NCI-H2227 (cell line): ENCODE results near the gene RNH1.

ENCODE experiments used
- DNase-seq: peaks from one replicate; lab custom pipeline; 2025; ENCODE audit not compliant: unreplicated experiment; lab: John Stamatoyannopoulos, UW

The RNH1 gene

DNA sequence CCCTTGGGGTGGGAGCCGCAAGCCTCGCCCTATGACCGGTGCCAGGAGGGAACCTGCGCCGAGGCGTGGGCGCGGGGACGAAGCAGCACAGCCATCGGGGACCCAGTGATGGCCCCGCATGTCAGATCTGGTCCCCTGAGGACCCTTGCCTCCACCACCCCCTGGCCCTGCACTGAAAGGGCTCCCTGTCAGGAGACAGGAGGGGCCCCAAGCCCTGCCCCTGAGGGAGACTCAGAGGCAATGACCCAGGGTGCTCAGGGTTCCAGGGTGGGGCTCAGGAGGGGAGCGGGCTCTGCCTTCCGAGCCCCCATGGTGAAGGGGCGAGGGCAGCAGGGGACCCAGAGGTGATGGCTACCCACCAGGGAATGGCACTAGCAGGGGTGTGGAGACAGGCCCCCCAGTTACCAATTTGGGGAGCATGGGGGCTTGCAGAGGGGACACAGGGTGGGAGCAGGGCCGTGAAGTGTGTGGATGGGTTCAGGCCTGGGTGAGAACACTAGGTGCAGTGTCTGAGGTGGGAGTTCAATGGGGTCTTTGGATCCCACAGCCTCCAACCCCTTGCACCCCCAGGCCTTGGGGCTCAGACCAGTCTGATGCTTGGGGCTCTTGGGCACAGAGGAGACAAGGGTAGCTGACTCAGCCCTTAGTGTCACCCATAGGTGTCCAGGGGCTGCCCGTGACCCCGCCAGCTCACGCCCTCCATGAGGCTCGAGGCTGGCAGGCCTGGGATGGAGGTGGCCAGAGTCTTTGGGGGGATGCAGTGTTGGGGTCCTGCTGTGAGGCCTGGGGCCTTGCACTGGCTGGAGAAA lies 30.8 kb upstream of the RNH1 start:
- no peak for DNase-seq

DNA sequence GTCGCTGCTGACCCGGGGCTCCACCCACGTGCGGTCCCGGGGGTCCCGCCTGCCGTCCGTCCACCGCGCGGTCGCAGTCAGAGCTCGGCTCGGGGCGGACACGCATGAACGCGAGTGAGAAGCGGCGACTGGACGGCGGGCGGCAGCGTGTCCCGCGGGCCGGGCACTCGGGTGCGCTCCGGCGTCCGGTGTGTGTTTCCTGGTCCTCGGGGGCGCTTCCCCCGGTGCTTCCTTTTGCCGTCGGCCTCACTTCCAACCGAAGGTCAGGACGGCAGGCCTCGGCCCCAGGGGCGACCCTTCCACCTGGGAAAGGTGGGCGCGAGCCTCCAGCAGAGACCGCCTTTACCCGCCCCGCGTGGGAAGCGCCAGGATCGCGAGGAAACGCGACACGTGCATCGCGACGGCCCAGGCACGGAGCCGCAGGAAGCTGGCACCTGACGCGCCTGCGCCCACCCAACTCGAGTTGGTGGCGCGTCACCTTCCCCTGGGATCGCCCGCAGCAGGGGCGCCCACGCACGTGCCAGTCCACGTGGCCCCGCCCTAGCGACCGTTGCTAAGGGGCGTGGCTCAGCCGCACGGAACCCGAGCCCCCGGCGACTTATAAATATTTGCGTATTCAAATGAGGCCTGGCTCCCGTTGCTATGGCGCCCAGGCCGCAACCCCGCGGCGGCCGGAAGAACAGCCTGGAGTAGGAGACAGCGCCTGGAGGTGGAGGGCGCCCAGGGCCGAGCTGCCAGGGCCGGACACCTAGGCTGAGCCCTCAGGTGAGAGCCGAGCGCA lies 30.0 kb upstream of the RNH1 start, which contains the start of gene LRRC56:
Gene LRRC56, plus strand, starts transcription at position 687 of the 781 bp plus-strand sequence. CDS start 3,158 bp downstream, outside the sequence.
- DNase-seq, result no peak

DNA sequence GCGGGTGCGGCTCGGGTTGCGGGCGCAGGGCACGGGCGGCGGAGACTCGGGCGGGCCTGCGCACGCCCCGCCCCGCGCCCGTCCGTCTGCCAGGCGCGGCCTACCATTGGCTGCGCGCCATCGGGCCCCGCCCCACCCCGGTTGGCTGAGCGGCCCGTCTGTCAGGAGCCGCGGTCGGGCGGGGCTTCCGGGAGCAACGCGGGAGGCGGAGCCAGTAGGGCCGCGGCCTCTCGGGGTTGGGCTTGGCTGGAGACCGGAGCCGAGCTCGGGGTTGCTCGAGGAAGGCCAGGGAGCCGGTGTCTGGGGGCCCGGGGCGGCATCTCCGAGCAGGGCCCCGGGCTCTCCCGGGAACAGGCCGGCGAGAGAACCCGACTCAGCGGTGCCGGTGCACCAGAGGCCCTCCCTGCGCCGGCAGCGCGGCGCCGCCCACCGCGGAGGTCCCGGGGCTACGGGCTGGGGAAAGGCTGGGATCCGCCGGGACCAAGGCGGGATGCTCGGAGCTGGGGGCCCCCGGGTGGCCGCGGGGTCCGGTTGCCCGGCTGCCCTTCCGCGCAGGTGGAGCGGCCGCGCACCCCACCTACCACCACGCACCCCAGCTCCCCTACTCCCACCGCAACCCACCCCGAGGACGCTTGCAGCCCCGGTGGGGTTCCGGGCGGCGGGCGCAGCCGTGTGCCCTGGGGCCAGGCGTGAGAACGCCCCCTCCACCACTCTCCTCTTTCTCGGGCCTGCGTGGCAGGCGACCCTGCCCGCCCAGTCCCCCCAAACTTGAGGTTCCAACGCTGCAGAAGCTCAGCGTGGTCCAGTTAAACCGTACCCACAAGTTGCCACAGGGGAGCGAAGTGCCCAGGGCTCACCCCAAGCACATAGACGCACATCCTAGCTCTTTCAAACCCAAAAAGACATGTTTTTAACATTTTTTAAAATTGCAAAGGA lies 28.7 kb upstream of the RNH1 start, which contains the start of gene HRAS:
Gene HRAS, minus strand, starts transcription at position 58 of the 936 bp plus-strand sequence.
- DNase-seq, result peak; percentile 98

DNA sequence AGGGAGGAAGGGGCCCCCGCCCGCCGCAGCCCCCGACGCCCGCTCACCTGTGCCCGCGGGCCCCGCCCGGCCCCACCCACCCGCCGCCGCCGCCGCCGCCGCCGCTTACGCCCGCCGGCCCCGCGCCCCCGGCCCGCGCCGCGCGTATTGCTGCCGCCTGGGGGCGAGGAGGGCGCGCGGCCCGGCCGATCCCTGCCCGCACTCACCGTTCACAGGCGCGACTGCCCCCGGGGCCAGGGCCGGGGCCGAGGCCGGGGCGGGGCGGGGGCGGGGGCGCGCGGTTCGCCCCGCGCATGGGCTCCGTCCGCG lies 28.1 kb upstream of the RNH1 start:
- peak; percentile 84 for DNase-seq

DNA sequence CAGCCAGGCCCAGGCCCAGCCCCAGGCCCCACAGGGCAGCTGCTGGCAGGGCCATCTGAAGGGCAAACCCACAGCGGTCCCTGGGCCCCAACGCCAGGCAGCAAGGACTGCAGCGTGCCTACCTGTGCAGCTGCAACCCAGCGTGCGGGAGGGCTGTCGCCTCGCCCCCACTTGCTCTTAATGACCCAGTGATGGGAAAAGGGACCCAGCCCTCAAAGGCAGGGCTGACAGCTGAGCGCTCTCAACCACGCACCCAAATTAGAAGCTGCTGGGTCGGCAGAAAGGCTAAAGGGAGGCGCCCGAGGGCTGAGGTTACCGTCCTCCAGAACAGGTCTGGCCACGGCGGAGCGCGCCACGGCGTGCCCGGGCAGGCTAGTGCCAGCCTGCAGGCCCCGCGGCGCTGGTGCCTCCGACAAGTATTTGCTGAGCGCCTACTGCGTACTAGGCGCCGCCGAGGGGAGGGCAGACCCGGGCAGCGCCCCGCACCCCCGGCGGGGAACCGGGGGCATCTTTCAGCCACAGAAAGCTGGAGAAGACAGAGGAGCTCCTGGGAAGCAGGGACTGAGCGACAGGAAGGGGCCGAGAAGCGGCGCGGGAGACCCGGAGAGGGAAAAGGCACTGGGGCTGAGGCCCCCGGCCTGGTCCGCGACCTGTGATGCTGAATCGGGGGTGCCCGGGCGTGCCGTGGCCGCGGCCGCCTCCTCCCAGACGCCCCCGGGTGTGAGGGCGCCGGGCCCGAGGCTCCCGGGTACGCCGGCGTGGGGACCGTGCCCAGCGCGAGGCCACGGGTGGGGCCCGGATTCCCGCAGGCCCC lies 27.6 kb upstream of the RNH1 start:
- peak; percentile 49 for DNase-seq

DNA sequence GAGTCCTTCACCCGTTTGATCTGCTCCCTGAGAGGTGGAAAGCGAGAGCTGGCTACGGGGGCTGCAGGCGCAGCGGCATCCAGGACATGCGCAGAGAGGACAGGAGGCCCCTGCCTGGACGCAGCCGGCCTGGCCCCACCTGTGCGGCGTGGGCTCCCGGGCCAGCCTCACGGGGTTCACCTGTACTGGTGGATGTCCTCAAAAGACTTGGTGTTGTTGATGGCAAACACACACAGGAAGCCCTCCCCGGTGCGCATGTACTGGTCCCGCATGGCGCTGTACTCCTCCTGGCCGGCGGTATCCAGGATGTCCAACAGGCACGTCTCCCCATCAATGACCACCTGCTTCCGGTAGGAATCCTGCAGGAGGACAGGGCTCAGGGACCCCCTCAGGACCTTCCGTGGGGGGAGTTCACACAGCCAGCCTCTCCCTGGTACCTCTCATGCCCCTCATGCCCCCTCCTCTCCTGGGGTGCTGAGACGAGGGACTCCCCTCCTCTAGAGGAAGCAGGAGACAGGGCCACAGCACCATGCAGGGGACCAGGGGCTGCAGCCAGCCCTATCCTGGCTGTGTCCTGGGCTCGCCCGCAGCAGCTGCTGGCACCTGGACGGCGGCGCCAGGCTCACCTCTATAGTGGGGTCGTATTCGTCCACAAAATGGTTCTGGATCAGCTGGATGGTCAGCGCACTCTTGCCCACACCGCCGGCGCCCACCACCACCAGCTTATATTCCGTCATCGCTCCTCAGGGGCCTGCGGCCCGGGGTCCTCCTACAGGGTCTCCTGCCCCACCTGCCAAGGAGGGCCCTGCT lies 26.7 kb upstream of the RNH1 start:
- no peak for DNase-seq

DNA sequence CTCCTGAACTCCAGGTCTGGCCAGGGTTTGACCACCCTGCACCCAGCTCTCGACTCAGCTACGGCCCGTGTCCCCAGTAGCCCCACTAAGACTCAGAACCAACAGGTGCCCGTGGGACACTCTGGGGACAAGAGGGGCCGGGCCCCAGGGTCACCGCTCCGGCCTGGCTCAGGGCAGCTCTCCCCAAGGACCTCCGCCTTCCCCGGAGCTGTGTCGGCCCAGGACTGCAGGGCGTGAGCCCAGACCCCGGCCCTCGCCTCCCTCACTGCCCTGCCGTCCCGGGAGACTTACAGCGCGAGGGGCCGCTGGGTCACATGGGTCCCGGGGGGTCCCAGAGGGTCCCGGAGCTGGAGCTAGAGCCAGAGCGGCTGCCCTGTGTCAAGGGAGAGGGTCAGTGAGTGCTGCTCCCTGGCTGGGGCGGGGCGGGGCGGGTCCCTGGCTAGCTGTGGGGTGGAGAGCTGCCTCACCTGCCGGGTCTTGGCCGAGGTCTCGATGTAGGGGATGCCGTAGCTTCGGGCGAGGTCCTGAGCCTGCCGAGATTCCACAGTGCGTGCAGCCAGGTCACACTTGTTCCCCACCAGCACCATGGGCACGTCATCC lies 26.0 kb upstream of the RNH1 start:
- DNase-seq, result no peak

DNA sequence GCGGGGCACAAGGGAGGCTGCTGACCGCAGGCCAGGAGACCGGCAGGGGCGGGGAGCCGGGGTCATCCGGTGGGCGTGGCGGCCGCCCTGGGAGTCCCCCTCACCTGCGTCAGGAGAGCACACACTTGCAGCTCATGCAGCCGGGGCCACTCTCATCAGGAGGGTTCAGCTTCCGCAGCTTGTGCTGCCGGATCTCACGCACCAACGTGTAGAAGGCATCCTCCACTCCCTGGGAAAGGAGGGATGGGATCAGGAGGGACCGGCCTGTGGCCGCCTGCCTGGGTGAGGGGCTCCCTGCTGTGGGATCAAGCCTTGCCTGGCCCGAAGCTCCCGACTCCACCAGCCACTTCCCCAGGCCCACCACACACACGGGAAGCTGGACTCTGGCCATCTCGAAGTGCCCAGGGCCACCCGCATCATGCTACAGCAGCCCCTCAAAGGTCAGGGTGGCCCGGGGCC lies 25.5 kb upstream of the RNH1 start:
- no peak for DNase-seq

DNA sequence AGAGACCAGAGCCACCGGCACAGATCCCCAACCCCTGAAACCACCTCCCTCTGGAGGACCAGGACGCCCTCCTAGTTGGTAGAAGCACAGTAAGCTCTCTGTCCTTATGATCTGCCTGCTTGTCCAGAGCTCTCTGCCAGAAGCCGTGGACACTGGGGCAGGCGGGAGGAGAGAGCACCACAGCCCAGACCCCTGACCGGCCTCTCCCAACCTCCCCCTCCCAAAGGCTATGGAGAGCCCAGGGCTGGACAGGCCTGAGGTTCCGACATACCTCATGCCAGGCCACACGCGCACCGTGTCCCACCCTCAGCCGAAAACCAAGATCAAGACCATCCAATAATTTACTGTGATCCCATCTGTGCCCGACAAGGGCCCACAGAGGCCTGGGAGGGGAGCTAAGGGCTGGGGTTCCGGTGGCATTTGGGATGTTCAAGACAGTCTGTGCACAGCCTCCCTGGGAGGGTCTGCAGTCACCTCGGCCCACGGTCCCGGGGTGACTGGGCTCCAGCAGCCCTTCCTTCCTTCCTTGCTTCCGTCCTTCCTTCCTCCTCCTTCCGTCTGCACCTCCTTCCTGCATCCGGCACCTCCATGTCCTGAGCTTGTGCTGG lies 25.0 kb upstream of the RNH1 start:
- DNase-seq, result no peak

DNA sequence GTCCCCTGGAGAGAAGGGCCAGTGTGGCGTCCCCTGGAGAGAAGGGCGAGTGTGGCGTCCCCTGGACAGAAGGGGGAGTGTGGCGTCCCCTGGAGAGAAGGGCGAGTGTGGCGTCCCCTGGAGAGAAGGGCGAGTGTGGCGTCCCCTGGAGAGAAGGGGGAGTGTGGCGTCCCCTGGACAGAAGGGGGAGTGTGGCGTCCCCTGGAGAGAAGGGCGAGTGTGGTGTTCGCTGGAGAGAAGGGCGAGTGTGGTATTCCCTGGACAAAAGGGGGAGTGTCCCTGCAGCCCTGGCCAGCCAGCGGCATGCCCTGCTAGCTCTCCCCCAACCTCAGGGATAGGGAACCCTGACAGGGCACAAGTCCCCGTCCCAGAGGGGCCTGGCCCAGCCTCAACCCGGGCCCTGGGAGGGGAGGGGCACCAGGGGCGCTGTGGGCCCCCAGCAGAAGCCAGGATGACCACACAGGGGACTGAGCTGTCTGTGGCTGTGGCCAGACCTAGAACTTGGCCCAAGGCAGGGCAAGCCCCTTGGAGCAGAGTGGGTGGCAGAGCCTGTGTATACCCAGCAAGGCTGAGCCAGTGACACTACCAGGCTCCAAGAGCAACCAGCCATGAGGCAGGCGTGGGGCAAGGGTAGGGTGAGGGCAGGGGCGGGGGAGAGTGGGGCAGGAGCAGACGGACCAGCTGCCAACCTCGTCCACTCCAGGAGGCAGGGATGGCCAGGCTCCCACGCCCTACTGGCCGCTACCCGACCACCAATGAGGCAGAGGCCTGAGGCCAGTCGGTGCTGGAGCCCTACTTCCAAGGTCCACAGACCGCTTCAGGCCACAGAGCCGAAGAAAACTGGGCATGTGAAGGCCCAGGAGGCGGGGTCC lies 24.2 kb upstream of the RNH1 start:
- no peak for DNase-seq

DNA sequence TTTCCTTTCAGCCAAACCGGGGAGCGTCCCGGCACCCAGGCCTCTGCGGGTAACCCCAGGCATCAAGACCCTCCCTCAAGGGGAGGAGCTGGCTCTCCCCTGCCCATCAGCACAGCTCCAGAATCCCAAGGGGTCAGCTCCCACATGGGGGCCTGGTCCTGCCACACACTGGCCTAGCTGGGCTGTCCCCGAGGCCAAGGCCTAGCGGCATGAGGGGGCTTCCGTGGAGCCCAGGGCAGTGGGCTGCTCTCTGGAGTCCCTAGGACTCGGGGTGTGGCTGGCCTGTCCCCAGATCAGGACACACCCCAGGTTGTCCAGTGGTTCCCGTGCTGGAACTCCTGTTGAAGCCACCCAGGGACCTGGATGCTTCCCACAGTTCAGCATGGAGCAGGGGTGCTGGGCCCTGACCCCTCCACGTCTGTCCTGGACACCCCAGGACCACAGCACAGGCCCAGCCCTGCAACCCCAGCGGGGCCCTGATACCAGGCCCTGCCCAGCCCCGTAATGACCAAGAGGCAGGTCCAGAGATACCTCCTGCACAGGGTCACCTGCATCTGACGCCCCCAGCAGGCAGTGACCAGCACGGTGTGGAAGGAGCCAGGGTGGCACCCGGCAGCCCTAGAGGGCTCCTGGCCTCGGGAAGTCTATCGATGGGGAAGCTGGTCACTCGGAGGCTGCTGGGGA lies 22.8 kb upstream of the RNH1 start:
- no peak for DNase-seq

DNA sequence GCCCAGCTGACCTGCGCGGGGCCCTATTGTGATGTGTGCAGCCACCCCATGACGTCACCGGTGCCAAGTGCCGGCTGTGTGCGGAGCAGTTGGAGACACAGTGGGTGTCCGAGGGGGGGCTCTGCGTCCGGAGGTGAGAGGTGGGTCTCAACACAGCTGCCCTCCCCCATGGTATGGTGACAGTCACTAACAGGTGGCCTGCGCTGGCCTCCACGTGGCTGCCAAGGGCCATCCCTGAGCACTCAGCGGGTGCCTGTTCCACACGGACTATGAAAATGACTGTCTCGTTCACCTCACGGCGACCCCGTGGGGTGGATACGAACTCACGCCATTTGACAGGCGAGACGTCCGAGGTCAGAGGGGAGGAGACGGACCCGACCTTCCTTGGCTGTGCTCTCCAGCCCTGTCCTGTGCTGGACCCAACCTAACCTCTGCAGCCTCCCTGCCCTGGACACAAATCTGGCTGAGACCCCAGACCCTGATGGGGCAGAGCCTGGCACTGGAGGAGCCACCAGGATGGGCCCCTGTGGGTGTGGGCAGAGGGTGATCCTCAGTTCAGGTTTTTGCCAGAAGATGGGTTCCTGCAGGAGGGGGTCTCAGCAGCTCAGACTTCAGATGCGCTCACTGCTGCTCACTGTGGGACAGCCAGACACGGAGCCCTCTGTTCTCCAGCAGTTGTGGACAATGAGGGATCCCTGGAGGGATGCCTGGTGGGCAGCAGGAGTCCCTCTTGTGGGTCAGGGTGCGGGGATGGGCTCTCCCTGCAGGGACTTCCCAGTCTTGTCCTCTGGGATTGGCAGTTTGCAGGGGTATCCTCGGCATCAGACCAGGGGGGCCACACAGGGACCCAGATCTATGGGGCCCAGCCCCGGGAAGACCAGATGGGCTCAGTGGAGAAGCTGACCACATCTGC lies 22.0 kb upstream of the RNH1 start:
- no peak for DNase-seq

DNA sequence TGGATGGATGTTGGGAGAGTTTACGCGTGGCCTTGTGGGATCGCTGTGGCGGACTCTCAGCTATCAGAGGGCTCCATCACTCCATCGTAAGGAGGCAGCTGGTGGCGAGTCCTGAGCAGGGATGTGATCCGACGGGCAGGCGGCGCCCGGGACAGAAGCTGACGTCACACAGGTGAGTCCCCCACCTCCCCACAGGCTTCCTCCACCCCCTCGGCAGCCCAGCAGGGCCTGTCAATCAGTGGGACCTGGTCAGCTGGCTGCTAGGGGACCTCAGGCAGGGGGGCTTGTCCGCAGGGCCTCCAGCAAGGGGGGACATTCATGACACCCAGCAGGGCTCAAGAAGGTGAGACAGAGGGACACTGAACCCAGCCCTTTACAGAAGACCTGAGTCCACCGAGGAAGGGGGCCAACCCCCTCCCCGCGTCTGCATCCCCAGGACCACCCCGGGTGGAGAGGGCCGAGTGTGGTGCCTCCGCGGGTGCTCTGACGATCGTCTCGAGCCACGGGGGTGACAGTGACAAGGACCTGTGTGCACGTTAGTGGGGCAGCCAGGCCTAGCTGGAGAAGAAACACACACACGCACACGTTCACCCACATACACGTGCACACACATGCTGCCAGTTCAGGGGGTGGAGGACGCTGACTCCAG lies 21.2 kb upstream of the RNH1 start:
- no peak for DNase-seq

DNA sequence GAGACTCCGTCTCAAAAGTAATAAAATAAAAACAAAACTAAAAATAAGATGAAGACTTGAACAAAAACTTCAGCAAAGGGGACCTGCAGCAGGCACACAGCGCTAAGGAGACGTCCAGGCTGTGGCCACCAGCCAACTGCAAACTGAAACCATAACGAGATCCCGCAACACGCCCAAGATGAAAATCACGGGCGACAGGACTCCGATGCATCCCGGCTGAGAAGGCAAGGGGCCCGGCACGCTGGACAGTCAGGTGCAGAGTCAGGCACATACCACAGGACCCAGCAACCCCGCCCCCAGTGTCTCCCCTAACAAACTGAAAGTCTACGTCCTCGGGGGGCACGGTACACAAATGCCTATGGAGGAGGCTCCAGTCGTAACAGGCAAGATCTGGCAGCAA lies 19.1 kb upstream of the RNH1 start:
- no peak for DNase-seq

DNA sequence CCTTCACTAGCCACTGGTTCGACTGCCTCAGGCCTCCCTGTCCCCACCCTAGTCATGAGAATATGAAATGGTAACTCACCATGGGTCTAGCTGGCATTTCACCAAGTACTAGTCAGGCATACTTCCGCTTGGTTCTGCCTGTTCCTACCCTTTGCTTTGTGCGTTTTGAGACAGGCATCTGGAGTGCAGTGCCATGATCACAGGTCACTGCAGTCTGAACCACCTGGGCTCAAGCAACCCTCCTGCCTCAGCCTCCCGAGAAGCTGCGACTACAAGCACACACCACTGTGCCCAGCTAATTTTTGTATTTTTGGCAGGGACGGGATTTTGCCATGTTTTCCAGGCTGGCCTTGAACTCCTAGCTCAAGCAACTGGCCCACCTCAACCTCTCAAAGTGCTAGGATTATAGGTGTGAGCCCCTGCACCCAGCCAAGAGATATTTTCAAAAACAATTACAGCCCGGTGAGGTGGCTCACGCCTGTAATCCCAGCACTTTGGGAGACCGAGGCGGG lies 14.2 kb upstream of the RNH1 start:
- DNase-seq, result no peak
